HG03280 (cell line): ENCODE measurements around the gene ZNF506.
A peak's percentile ranks its signal among the peaks of the same experiment; 100 is the strongest.
"Not testable (repeated sequence)": the region's sequence is repeated elsewhere in the genome, so short reads cannot be mapped to it uniquely, and the experiment has no call there.

Experiments used
- ATAC-seq: cut with Tn5 transposase; IDR thresholded peaks from one replicate; pipeline ENCODE4 v1.9.1; 2021; ENCODE audit warnings: mild to moderate bottlenecking, moderate library complexity; ENCODE audit not compliant: unreplicated experiment

Gene ZNF506

GRCh38 chr19:19821366-19821951, at the start of gene ZNF506:
Gene ZNF506 (minus strand): TSS chr19:19821750. CDS start chr19:19821603, 147 bp downstream.
- ATAC-seq, result peak; percentile 93

DNA sequence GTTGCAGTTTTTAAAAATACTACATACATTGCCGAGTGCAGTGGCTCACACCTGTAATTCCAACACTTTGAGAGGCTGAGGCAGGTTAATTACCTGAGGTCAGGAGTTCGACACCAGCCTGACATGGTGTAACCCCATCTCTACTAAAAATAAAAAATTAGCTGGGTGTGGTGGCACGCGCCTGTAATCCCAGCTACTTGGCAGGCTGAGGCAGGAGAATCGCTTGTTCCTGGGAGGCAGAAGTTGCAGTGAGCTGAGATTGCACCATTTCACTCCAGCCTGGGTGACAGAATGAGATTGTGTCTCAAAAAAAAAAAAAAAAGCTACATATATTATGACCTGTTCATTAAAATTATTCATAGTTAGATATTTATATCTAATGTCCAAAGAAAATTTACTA, 48.5 kb upstream of the ZNF506 start:
- ATAC-seq, result not testable (repeated sequence)

- no peak for ATAC-seq
Observed at GRCh38 chr19:19866611-19867248, 45.2 kb upstream of the ZNF506 start.

DNA sequence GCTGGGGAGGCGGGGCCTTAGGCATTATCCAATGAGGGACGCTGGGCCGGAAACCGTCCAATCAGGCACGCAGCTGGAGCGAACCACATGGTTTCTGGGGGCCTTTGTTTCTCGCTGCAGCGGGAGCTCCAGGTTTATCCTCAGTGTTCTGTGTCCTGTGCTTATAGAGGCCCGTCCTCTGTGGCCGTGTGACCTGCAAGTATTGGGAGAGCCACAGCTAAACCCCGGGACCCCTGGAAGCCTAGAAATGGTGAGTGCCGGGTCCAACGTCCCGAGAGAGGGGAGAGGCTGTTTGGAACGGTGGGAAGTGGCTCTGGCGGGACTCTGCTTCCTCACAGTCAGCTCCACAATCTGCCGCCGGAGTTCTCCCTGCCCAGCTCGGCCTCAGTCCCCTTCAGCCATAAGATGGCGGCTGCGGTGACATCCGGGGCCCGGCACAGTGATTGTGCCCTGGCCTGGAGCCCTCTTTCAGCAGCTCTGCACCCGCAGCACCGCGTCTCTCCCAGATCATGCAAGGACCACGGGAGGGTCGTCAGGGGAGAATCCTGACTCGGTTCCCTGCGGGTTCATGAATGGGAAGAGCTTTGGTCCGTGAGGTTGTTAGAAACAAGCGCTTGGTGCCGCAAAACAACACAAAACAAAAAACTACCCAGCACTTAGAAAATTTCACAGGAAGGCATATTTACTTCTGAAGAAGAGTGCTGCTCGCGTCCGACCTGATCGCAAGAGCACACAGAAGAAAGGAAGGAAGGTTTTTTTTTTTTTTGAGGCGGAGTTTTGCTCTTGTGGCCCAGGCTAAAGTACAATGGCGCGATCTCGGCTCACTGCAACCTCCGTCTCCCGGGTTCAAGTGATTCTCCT, 44.4 kb upstream of the ZNF506 start, which contains the start of gene ZNF253:
TSS of gene ZNF253 (plus strand) at position 133 of the 861 bp plus-strand sequence. CDS start at position 248, 115 bp downstream.
- ATAC-seq, result peak; percentile 90

GRCh38 chr19:19860756-19861390, 39.3 kb upstream of the ZNF506 start:
- no peak for ATAC-seq

- ATAC-seq, result no peak
Observed at GRCh38 chr19:19858751-19859150, 37.2 kb upstream of the ZNF506 start.

DNA sequence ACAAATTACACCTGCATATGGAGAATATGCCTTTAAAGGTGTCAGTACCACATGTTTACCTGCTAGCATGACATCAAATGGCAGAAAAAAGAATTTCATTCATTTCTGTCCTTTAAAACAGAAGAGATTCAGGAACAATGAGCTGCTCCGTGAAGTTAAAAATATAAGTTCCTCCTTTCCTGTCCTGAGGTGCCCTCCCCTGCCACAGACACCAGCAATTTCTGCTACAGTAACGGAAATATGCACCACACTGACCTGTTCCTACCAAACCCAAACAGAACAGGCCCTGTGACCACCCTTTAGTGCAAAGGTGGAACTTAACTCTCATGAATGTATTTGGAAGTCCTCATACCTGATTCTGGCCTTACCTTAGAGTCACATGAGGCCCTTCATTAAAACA, 30.2 kb upstream of the ZNF506 start:
- ATAC-seq, result not testable (repeated sequence)

- ATAC-seq, result no peak
Observed at GRCh38 chr19:19849056-19849455, 27.5 kb upstream of the ZNF506 start.

- no peak for ATAC-seq
Observed at GRCh38 chr19:19847781-19848180, 26.2 kb upstream of the ZNF506 start.

DNA sequence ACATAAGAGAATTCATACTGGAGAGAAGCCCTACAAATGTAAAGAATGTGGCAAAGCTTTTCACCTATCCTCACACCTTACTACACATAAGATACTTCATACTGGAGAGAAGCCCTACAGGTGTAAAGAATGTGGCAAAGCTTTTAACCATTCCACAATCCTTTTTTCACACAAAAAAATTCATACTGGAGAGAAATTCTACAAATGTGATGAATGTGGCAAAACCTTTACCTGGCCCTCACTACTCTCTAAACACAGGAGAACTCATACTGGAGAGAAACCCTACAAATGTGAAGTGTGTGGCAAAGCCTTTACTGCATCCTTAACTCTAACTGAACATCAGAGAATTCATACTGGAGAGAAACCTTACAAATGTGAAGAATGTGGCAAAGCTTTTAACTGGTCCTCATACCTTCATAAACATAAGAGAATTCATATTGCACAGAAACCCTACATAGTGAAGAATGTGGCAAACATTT, 14.0 kb upstream of the ZNF506 start:
- no peak for ATAC-seq

DNA sequence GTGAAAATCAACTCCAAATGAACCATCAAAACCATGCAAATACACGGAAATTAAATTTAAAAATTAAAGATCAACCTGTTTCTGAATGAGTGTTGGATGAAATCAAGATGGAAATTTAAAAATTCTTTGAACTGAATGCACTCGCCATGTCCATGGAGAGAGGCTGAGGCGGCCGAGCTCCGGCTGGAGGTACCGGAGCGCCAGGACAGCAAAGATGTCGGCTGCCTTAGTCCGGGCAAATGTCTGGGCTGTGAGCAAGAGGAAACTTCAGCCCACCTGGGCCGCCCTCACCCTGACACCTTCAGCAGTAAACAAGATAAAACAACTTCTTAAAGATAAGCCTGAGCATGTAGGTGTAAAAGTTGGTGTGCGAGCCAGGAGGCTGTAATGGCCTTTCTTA, 5.3 kb upstream of the ZNF506 start:
- no peak for ATAC-seq

DNA sequence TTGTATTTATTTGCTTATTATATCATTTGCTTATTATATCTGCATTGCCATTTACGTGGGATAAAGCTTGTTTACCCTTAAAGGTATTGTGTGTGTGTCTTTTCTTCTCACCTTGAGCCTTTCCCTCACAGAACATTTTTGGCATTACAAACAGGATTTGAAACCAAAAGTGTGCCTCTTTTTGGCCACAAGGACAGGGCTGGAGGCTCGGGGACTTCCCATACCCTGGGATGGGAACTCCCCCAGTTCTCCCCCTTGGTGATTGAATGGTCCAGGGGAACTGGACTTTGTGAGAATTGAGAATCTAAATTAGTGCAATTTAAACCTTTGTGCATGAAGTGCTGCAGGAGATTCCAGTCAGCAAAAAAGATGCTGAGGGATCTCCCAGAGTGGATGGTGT, 2.4 kb upstream of the ZNF506 start:
- ATAC-seq, result no peak

GRCh38 chr19:19821976-19822375, 426 bp upstream of the ZNF506 start:
- ATAC-seq, result not testable (repeated sequence)

GRCh38 chr19:19820774-19821320, 703 bp downstream of the ZNF506 start:
- no peak for ATAC-seq

DNA sequence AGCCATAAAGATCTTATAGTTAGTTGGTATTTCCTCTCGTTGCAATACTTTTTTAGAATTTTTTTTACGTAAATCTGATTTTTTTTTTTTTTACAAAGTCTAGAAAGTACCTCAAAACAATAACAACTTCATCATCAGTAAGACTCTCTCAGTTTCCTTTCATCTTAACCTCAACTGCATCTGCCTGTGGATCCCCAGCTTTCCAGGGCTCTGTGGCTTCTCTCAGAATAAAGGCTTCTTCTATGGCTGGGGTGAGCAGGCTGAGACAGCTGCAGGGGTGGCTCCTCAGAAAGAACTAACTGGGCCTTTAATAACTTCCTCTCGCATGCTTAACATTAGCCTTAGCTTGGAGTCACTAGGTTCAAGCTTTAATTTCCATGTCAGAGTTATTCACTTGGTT, 4.2 kb downstream of the ZNF506 start:
- ATAC-seq, result no peak

DNA sequence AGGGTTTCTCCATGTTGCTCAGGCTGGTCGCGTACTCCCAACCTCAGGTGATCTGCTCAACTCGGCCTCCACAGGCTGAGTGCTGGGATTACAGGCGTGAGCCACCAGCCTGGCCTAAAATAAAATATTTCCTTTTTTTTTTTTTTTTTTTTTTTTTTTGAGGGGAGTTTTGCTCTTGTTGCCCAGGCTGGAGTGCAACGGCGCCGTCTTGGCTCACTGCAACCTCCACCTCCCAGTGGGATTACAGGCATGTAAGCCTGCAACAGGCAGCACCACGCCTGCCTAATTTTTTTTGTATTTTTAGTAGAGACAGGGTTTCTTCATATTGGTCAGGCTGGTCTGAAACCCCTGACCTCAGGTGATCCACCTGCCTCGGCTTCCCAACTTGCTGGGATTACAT, 4.9 kb downstream of the ZNF506 start:
- ATAC-seq, result no peak

DNA sequence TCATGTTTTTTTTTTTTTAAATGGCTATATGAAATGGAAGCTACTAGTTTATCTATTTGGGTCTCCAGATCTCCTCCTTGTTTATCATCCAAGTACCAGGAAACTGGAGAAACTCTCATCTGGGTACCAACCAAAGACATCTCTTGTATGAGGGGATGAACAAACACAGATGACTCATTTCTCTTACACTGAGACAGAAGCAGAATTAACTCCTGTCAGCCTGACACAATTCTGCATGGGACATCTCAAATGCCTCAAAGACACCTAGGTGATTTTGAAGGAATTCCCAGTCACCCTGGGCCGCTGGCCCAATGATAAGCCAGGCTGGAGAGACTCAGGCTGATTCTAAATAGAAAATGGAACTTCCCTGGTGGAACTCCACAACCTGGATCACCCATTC, 9.6 kb downstream of the ZNF506 start:
- not testable (repeated sequence) for ATAC-seq

GRCh38 chr19:19805480-19805879, 16.1 kb downstream of the ZNF506 start:
- no peak for ATAC-seq

- no peak for ATAC-seq
Observed at GRCh38 chr19:19788015-19788414, 33.5 kb downstream of the ZNF506 start.

DNA sequence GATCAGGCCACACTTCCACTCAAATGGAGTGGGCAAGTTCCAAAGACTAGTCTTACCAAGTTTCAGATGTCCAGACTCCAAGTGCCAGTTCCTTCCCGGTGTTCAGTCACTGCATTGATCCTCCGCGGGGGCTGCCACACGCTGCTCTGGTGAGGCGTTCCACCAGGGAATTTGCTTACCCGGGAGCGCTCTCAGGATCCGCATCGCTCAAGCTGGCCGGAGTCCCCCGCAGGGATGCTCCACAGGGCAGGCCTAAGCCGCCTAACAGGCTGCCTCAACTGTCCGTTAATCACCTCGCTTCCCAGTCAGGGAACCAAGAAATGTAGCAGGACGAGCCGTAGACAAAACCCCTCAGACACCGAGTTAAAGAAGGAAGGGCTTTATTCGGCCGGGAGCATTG, 36.1 kb downstream of the ZNF506 start:
- ATAC-seq, result not testable (repeated sequence)

DNA sequence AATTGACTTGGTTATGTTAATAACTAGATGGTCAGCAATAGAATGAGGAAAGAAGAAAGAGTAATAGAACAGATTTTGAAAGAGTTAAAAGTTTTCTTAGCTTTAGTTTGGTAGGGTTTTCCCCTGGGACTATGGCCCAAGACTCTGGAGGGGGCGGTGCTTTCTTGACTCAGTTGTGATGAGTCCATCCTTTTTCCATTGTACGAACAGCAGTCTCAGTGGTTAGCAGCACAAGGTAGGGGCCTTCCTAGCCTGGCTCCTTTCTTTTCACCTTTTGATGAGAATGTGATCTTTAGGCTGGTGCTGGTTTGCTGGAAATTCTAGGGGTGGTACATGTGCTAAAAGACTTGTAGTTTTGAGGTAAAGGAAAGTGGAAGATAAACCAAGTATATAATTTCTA, 38.8 kb downstream of the ZNF506 start:
- ATAC-seq, result no peak
